Measurements from ENCODE around the gene OXNAD1. TPM values are rescaled to one million over a fixed set of nuclear protein-coding genes. Genes with fewer than 3 reads are reported as not detected.
A peak's percentile ranks its signal among the peaks of the same experiment; 100 is the strongest.

OXNAD1 gene
- polyA plus RNA-seq, 1 of the 3 experiments (the other 2 are of a cell fraction), result 6.9 TPM

- CTCF ChIA-PET, result interaction anchor here (0.9 kb wide), 2 partner anchors 18 to 53 kb away, joined by 3 to 4 read pairs; no protein-coding TSS in a partner anchor
- Histone ChIP-seq H2AFZ (ENCODE audit: low read depth) (no peak overlapping the region), H3K79me2 (ENCODE audit: insufficient read depth) (no peaks in the 10 kb centered on the region), H3K9me2 (no peaks in the 10 kb centered on the region), H4K20me1 (ENCODE audit: insufficient read depth) (no peaks in the 10 kb centered on the region), H3K36me3 (replicated peaks in 1 of 2; ENCODE audit: control insufficient read depth in 1 of 2, insufficient read depth in 2 of 2, low read length in 1 of 2) (peaks cover 3 to 5% of the 10 kb centered on the region in 2 experiments), H3K4me3 (ENCODE audit: low read depth in 2 of 2, low read length in 1 of 2) (no peak overlapping the region), H3K4me2 (no peak overlapping the region), H3K4me1 (ENCODE audit: control insufficient read depth in 1 of 2, insufficient read depth in 2 of 2, low read depth in 1 of 2, low read length in 1 of 2) (peaks cover 9 to 20% of the 10 kb centered on the region in 2 experiments; a peak in 2 of 4 replicates), H3K9ac (no peak overlapping the region), H3F3A (replicated peaks; ENCODE audit: insufficient read depth) (no peaks in the 10 kb centered on the region), H3K27ac (ENCODE audit: low read depth in 2 of 2, low read length in 1 of 2) (peak overlapping the region; percentile 47 to 59; a peak in 3 of 4 replicates), H3K9me3 (no peaks in the 10 kb centered on the region), H3K27me3 (ENCODE audit: insufficient read depth) (no peaks in the 10 kb centered on the region)
- POLR2A ChIA-PET, result no interaction called here
- no peak for DNase-seq
- WGBS (ENCODE audit: low lambda C conversion rate), result 83% methylated on average over 1 of the region's 1 CpG
- TF ChIP-seq GATA2 (CRISPR knock-in tag; IDR thresholded peaks at IDR 0.05), result no peak
- peak; percentile 52; the same call in 1 of the 2 replicates for TF ChIP-seq FOSL2 (IDR thresholded peaks at IDR 0.05; ENCODE audit: borderline replicate concordance, low read depth)
- TF ChIP-seq MEF2A (IDR thresholded peaks at IDR 0.05; ENCODE audit: borderline replicate concordance, low read depth), result no peak
- TF ChIP-seq RFX5 (IDR thresholded peaks at IDR 0.05; ENCODE audit: low read length), result peak; percentile 30; the same call in 1 of the 2 replicates
- no peak for TF ChIP-seq CTCF (IDR thresholded peaks at IDR 0.05)
- peak; percentile 83 for TF ChIP-seq MAX (IDR thresholded peaks at IDR 0.05; ENCODE audit: low read depth)
- TF ChIP-seq ZBTB33 (IDR thresholded peaks at IDR 0.05; ENCODE audit: borderline replicate concordance, low read depth), result no peak
- TF ChIP-seq TCF12 (IDR thresholded peaks at IDR 0.05), result no peak
- TF ChIP-seq USF1 (IDR thresholded peaks at IDR 0.05; ENCODE audit: borderline replicate concordance, low read depth), result no peak
- TF ChIP-seq POLR2AphosphoS5 (IDR thresholded peaks at IDR 0.05; ENCODE audit: low read depth, low read length), result no peak
- TF ChIP-seq NFIC (IDR thresholded peaks at IDR 0.05; ENCODE audit: borderline replicate concordance), result no peak
- no peak for TF ChIP-seq GABPA (IDR thresholded peaks at IDR 0.05; ENCODE audit: low read depth)
- 0 out of 2 replicates have a peak, but pooled peaks have one; percentile 40 for TF ChIP-seq SIN3A (IDR thresholded peaks at IDR 0.05; ENCODE audit: borderline replicate concordance, low read depth, low read length)
- no peak for TF ChIP-seq RXRA (IDR thresholded peaks at IDR 0.05; ENCODE audit: borderline replicate concordance, low read depth)
- TF ChIP-seq NRF1 (IDR thresholded peaks at IDR 0.05; ENCODE audit: low read depth, low read length), result no peak
- TF ChIP-seq CHD2 (IDR thresholded peaks at IDR 0.05; ENCODE audit: low read length, partially characterized antibody), result no peak
- no peak for TF ChIP-seq ELF1 (IDR thresholded peaks at IDR 0.05)
- TF ChIP-seq EZH2phosphoT487 (IDR thresholded peaks at IDR 0.05; ENCODE audit: borderline replicate concordance, low read depth), result no peak
- TF ChIP-seq FOXJ3 (CRISPR knock-in tag; IDR thresholded peaks at IDR 0.05), result no peak
- no peak for TF ChIP-seq TEAD4 (IDR thresholded peaks at IDR 0.05; ENCODE audit: borderline replicate concordance, insufficient read depth)
- no peak for TF ChIP-seq YY1 (IDR thresholded peaks at IDR 0.05; ENCODE audit: low read depth)
- TF ChIP-seq TAF1 (IDR thresholded peaks at IDR 0.05; ENCODE audit: borderline replicate concordance, low read depth, low read length), result no peak
- TF ChIP-seq RCOR1 (IDR thresholded peaks at IDR 0.05; ENCODE audit: low read length), result no peak
- peak; percentile 36; the same call in 1 of the 2 replicates for TF ChIP-seq PBX3 (IDR thresholded peaks at IDR 0.05)
- TF ChIP-seq REST (IDR thresholded peaks at IDR 0.05; ENCODE audit: low read depth, low read length), result no peak
- no peak for TF ChIP-seq RAD21 (IDR thresholded peaks at IDR 0.05; ENCODE audit: low read length)
Observed at GRCh38 chr3:16338999-16339398, 74.0 kb downstream of the OXNAD1 start.
